ENCODE data around the gene RERE. TPM values are rescaled to one million over a fixed set of nuclear protein-coding genes. Genes with fewer than 3 reads are reported as not detected.

RERE gene
- total RNA-seq, 4 donors from 2014 or later = 86.4 to 111 (median 103) TPM

GRCh38 chr1:8519167-8519566 lies 298.3 kb downstream of the RERE start:
- H3K4me3 ChIP-seq = no peak overlapping the region
- peaks cover 0 to 5% (median 0%) of the 10 kb centered on the region in 3 donors for H3K36me3 ChIP-seq
- peak overlapping the region in 1 of 4 donors; percentile 77 for H3K27ac ChIP-seq
- no peaks in the 10 kb centered on the region for H3K27me3 ChIP-seq
- H3K4me1 ChIP-seq = peaks cover 0 to 77% (median 25%) of the 10 kb centered on the region in 4 donors
- no peaks in the 10 kb centered on the region for H3K9me3 ChIP-seq
- 91 to 97% methylated on average over 1 of the region's 1 CpG for WGBS, 2 donors
- TF ChIP-seq POLR2A (IDR thresholded peaks at IDR 0.05) (no peak), EP300 (IDR thresholded peaks at IDR 0.05) (no peak)
- TF ChIP-seq, protein P1, sequence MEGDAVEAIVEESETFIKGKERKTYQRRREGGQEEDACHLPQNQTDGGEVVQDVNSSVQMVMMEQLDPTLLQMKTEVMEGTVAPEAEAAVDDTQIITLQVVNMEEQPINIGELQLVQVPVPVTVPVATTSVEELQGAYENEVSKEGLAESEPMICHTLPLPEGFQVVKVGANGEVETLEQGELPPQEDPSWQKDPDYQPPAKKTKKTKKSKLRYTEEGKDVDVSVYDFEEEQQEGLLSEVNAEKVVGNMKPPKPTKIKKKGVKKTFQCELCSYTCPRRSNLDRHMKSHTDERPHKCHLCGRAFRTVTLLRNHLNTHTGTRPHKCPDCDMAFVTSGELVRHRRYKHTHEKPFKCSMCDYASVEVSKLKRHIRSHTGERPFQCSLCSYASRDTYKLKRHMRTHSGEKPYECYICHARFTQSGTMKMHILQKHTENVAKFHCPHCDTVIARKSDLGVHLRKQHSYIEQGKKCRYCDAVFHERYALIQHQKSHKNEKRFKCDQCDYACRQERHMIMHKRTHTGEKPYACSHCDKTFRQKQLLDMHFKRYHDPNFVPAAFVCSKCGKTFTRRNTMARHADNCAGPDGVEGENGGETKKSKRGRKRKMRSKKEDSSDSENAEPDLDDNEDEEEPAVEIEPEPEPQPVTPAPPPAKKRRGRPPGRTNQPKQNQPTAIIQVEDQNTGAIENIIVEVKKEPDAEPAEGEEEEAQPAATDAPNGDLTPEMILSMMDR (IDR thresholded peaks at IDR 0.05) = no peak
- DNase-seq (ENCODE audit: low spot score in 2 of 2) = no peak

GRCh38 chr1:8518490-8518801 lies 299.0 kb downstream of the RERE start:
- Histone ChIP-seq H3K27me3 (no peaks in the 10 kb centered on the region), H3K27ac (peak overlapping the region in 3 of 4 donors; percentile 18 to 77 (median 77)), H3K36me3 (peaks cover 0 to 5% (median 0%) of the 10 kb centered on the region in 3 donors), H3K4me1 (peaks cover 0 to 77% (median 19%) of the 10 kb centered on the region in 4 donors), H3K4me3 (no peak overlapping the region), H3K9me3 (no peaks in the 10 kb centered on the region)
- no peak for DNase-seq (ENCODE audit: low spot score in 2 of 2)
- TF ChIP-seq POLR2A (IDR thresholded peaks at IDR 0.05) (no peak), EP300 (IDR thresholded peaks at IDR 0.05) (no peak)
- TF ChIP-seq, protein P1 (IDR thresholded peaks at IDR 0.05) = no peak
- 65 to 68% methylated on average over 3 of the region's 3 CpGs for WGBS, 2 donors

- Histone ChIP-seq H3K36me3 (peaks cover 0 to 4% (median 0%) of the 10 kb centered on the region in 3 donors), H3K4me1 (peaks cover 0 to 76% (median 13%) of the 10 kb centered on the region in 4 donors), H3K27ac (peak overlapping the region in 3 of 4 donors; percentile 18 to 77 (median 77))
Measured at GRCh38 chr1:8517661-8518489, 299.6 kb downstream of the RERE start.

GRCh38 chr1:8516793-8517556 lies 300.5 kb downstream of the RERE start:
- DNase-seq (ENCODE audit: low spot score in 2 of 2) = no peak
- no peaks in the 10 kb centered on the region for H3K9me3 ChIP-seq
- H3K27ac ChIP-seq = peak overlapping the region in 3 of 4 donors; percentile 64 to 77 (median 77)
- no peaks in the 10 kb centered on the region for H3K36me3 ChIP-seq
- TF ChIP-seq EP300 (IDR thresholded peaks at IDR 0.05) (no peak), POLR2A (IDR thresholded peaks at IDR 0.05) (no peak)
- TF ChIP-seq, protein P1 (IDR thresholded peaks at IDR 0.05) = no peak
- peaks cover 0 to 67% (median 13%) of the 10 kb centered on the region in 4 donors for H3K4me1 ChIP-seq
- no peaks in the 10 kb centered on the region for H3K27me3 ChIP-seq
- H3K4me3 ChIP-seq = no peak overlapping the region
- 58% methylated on average over 6 of the region's 6 CpGs for WGBS, 2 donors

More at GRCh38 chr1:8517661-8518489, 299.6 kb downstream of the RERE start:
- 43 to 62% methylated on average over 7 of the region's 7 CpGs for WGBS, 2 donors
- no peak for TF ChIP-seq EP300 (IDR thresholded peaks at IDR 0.05)
- TF ChIP-seq, protein P1 (IDR thresholded peaks at IDR 0.05) = no peak
- no peak for TF ChIP-seq POLR2A (IDR thresholded peaks at IDR 0.05)
- no peaks in the 10 kb centered on the region for H3K9me3 ChIP-seq
- no peaks in the 10 kb centered on the region for H3K27me3 ChIP-seq
- no peak for DNase-seq (ENCODE audit: low spot score in 2 of 2)
- H3K4me3 ChIP-seq = no peak overlapping the region
